Measurements from ENCODE around the gene EZR.

The EZR gene

GRCh38 chr6:158810155-158811095 is 8.7 kb downstream of the EZR start:
- TF ChIP-seq POLR2AphosphoS5 (IDR thresholded peaks at IDR 0.05; ENCODE audit: low read depth, low read length), result no peak
- no peak for TF ChIP-seq SIN3A (IDR thresholded peaks at IDR 0.05; ENCODE audit: borderline replicate concordance, insufficient read depth, low read length)

- TF ChIP-seq TAF1 (IDR thresholded peaks at IDR 0.05; ENCODE audit: borderline replicate concordance, insufficient read depth, low read length), result no peak
- no peak for TF ChIP-seq SIN3A (IDR thresholded peaks at IDR 0.05; ENCODE audit: borderline replicate concordance, insufficient read depth, low read length)
- no peak for TF ChIP-seq REST (IDR thresholded peaks at IDR 0.05; ENCODE audit: insufficient read depth in 1 of 2, low read depth in 2 of 2, low read length in 2 of 2)
- TF ChIP-seq FOXP2 (optimal IDR thresholded peaks at IDR 0.05; ENCODE audit: borderline replicate concordance, extremely low read depth, extremely low read length, insufficient read depth), result no peak
- TF ChIP-seq POLR2AphosphoS5 (IDR thresholded peaks at IDR 0.05; ENCODE audit: low read depth, low read length), result no peak
Observed at GRCh38 chr6:158808941-158809678, 10.1 kb downstream of the EZR start.

GRCh38 chr6:158808442-158808833 is 10.7 kb downstream of the EZR start:
- TF ChIP-seq SIN3A (IDR thresholded peaks at IDR 0.05; ENCODE audit: borderline replicate concordance, insufficient read depth, low read length), result no peak
- no peak for TF ChIP-seq TAF1 (IDR thresholded peaks at IDR 0.05; ENCODE audit: borderline replicate concordance, insufficient read depth, low read length)
- TF ChIP-seq REST (IDR thresholded peaks at IDR 0.05; ENCODE audit: insufficient read depth in 1 of 2, low read depth in 2 of 2, low read length in 2 of 2), result no peak
- no peak for TF ChIP-seq POLR2AphosphoS5 (IDR thresholded peaks at IDR 0.05; ENCODE audit: low read depth, low read length)
- no peak for TF ChIP-seq FOXP2 (optimal IDR thresholded peaks at IDR 0.05; ENCODE audit: borderline replicate concordance, extremely low read depth, extremely low read length, insufficient read depth)

- TF ChIP-seq TAF1 (IDR thresholded peaks at IDR 0.05; ENCODE audit: borderline replicate concordance, insufficient read depth, low read length) (no peak), POLR2AphosphoS5 (IDR thresholded peaks at IDR 0.05; ENCODE audit: low read depth, low read length) (no peak), FOXP2 (optimal IDR thresholded peaks at IDR 0.05; ENCODE audit: borderline replicate concordance, extremely low read depth, extremely low read length, insufficient read depth) (no peak), REST (IDR thresholded peaks at IDR 0.05; ENCODE audit: insufficient read depth in 1 of 2, low read depth in 2 of 2, low read length in 2 of 2) (no peak), SIN3A (IDR thresholded peaks at IDR 0.05; ENCODE audit: borderline replicate concordance, insufficient read depth, low read length) (no peak)
Observed at GRCh38 chr6:158807515-158808441, 11.4 kb downstream of the EZR start.
